ENCODE results near the gene TAAR6. TPM values are rescaled to one million over a fixed set of nuclear protein-coding genes. Genes with fewer than 3 reads are reported as not detected.

TAAR6 gene
- total RNA-seq, 1 experiment from 2014 or later: not detected

DNA sequence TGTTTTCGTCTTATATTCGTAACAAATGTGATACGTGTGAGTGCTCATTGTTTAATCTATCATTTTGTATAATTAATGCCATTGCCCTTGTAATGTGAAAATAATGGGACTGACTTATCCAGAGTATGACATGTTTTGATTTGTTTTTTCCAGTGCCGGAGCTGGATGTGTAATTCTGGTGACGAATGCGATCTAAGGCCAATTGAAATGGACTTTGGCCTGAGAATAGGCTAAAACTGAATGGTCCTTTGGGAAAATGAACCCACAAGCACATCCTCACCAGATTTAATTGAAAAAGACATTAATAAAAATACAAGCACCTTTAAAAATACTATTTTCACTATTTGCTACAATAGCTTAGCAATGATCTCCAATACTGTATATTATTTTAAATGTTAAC lies 26.1 kb downstream of the TAAR6 start:
- no peak overlapping the region for H3K4me3 Mint-ChIP-seq
- DNase-seq (ENCODE audit: low spot score) (no peak), ATAC-seq (no peak)
- H3K36me3 Mint-ChIP-seq: no peaks in the 10 kb centered on the region
- peaks cover 2% of the 10 kb centered on the region for H3K4me1 Mint-ChIP-seq
- H3K27ac Mint-ChIP-seq: no peak overlapping the region
- ChIA-PET POLR2A (no interaction called here), CTCF (no interaction called here)
- TF ChIP-seq EMX1 (CRISPR knock-in tag; IDR thresholded peaks at IDR 0.05): no peak
- TF ChIP-seq, protein P1, sequence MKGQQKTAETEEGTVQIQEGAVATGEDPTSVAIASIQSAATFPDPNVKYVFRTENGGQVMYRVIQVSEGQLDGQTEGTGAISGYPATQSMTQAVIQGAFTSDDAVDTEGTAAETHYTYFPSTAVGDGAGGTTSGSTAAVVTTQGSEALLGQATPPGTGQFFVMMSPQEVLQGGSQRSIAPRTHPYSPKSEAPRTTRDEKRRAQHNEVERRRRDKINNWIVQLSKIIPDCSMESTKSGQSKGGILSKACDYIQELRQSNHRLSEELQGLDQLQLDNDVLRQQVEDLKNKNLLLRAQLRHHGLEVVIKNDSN (CRISPR knock-in tag; IDR thresholded peaks at IDR 0.05): no peak
- no peak for TF ChIP-seq NFE2L1 (CRISPR knock-in tag; IDR thresholded peaks at IDR 0.05)
- TF ChIP-seq FOXK1 (CRISPR knock-in tag; IDR thresholded peaks at IDR 0.05): no peak
- TF ChIP-seq JUN (CRISPR knock-in tag; IDR thresholded peaks at IDR 0.05): no peak
- TF ChIP-seq ELF4 (CRISPR knock-in tag; IDR thresholded peaks at IDR 0.05; ENCODE audit: low read depth): no peak
- TF ChIP-seq SMAD3 (CRISPR knock-in tag; IDR thresholded peaks at IDR 0.05; ENCODE audit: borderline replicate concordance): no peak
- TF ChIP-seq, protein P2, sequence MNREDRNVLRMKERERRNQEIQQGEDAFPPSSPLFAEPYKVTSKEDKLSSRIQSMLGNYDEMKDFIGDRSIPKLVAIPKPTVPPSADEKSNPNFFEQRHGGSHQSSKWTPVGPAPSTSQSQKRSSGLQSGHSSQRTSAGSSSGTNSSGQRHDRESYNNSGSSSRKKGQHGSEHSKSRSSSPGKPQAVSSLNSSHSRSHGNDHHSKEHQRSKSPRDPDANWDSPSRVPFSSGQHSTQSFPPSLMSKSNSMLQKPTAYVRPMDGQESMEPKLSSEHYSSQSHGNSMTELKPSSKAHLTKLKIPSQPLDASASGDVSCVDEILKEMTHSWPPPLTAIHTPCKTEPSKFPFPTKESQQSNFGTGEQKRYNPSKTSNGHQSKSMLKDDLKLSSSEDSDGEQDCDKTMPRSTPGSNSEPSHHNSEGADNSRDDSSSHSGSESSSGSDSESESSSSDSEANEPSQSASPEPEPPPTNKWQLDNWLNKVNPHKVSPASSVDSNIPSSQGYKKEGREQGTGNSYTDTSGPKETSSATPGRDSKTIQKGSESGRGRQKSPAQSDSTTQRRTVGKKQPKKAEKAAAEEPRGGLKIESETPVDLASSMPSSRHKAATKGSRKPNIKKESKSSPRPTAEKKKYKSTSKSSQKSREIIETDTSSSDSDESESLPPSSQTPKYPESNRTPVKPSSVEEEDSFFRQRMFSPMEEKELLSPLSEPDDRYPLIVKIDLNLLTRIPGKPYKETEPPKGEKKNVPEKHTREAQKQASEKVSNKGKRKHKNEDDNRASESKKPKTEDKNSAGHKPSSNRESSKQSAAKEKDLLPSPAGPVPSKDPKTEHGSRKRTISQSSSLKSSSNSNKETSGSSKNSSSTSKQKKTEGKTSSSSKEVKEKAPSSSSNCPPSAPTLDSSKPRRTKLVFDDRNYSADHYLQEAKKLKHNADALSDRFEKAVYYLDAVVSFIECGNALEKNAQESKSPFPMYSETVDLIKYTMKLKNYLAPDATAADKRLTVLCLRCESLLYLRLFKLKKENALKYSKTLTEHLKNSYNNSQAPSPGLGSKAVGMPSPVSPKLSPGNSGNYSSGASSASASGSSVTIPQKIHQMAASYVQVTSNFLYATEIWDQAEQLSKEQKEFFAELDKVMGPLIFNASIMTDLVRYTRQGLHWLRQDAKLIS (CRISPR knock-in tag; IDR thresholded peaks at IDR 0.05; ENCODE audit: borderline replicate concordance): no peak
- TF ChIP-seq TEAD4 (CRISPR knock-in tag; IDR thresholded peaks at IDR 0.05): no peak
- no peak for TF ChIP-seq KAT7 (CRISPR knock-in tag; IDR thresholded peaks at IDR 0.05; ENCODE audit: borderline replicate concordance)
- no peak for TF ChIP-seq NR3C1 (CRISPR knock-in tag; conservative IDR thresholded peaks at IDR 0.05; ENCODE audit: low read depth)
- TF ChIP-seq ZNF317 (CRISPR knock-in tag; IDR thresholded peaks at IDR 0.05; ENCODE audit: borderline replicate concordance, low read depth): no peak
- no peak for TF ChIP-seq FOXP1 (CRISPR knock-in tag; IDR thresholded peaks at IDR 0.05; ENCODE audit: borderline replicate concordance)
- TF ChIP-seq, protein P3, sequence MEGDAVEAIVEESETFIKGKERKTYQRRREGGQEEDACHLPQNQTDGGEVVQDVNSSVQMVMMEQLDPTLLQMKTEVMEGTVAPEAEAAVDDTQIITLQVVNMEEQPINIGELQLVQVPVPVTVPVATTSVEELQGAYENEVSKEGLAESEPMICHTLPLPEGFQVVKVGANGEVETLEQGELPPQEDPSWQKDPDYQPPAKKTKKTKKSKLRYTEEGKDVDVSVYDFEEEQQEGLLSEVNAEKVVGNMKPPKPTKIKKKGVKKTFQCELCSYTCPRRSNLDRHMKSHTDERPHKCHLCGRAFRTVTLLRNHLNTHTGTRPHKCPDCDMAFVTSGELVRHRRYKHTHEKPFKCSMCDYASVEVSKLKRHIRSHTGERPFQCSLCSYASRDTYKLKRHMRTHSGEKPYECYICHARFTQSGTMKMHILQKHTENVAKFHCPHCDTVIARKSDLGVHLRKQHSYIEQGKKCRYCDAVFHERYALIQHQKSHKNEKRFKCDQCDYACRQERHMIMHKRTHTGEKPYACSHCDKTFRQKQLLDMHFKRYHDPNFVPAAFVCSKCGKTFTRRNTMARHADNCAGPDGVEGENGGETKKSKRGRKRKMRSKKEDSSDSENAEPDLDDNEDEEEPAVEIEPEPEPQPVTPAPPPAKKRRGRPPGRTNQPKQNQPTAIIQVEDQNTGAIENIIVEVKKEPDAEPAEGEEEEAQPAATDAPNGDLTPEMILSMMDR (IDR thresholded peaks at IDR 0.05): no peak
- TF ChIP-seq, protein P4, sequence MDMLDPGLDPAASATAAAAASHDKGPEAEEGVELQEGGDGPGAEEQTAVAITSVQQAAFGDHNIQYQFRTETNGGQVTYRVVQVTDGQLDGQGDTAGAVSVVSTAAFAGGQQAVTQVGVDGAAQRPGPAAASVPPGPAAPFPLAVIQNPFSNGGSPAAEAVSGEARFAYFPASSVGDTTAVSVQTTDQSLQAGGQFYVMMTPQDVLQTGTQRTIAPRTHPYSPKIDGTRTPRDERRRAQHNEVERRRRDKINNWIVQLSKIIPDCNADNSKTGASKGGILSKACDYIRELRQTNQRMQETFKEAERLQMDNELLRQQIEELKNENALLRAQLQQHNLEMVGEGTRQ (CRISPR knock-in tag; IDR thresholded peaks at IDR 0.05): no peak
- TF ChIP-seq, protein P5, sequence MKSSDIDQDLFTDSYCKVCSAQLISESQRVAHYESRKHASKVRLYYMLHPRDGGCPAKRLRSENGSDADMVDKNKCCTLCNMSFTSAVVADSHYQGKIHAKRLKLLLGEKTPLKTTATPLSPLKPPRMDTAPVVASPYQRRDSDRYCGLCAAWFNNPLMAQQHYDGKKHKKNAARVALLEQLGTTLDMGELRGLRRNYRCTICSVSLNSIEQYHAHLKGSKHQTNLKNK (CRISPR knock-in tag; IDR thresholded peaks at IDR 0.05): no peak
- TF ChIP-seq, protein P6, sequence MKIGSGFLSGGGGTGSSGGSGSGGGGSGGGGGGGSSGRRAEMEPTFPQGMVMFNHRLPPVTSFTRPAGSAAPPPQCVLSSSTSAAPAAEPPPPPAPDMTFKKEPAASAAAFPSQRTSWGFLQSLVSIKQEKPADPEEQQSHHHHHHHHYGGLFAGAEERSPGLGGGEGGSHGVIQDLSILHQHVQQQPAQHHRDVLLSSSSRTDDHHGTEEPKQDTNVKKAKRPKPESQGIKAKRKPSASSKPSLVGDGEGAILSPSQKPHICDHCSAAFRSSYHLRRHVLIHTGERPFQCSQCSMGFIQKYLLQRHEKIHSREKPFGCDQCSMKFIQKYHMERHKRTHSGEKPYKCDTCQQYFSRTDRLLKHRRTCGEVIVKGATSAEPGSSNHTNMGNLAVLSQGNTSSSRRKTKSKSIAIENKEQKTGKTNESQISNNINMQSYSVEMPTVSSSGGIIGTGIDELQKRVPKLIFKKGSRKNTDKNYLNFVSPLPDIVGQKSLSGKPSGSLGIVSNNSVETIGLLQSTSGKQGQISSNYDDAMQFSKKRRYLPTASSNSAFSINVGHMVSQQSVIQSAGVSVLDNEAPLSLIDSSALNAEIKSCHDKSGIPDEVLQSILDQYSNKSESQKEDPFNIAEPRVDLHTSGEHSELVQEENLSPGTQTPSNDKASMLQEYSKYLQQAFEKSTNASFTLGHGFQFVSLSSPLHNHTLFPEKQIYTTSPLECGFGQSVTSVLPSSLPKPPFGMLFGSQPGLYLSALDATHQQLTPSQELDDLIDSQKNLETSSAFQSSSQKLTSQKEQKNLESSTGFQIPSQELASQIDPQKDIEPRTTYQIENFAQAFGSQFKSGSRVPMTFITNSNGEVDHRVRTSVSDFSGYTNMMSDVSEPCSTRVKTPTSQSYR (CRISPR knock-in tag; IDR thresholded peaks at IDR 0.05): no peak
- TF ChIP-seq, protein P7, sequence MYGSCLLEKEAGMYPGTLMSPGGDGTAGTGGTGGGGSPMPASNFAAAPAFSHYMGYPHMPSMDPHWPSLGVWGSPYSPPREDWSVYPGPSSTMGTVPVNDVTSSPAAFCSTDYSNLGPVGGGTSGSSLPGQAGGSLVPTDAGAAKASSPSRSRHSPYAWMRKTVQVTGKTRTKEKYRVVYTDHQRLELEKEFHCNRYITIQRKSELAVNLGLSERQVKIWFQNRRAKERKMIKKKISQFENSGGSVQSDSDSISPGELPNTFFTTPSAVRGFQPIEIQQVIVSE (CRISPR knock-in tag; IDR thresholded peaks at IDR 0.05; ENCODE audit: borderline replicate concordance): no peak
- H3K9me3 Mint-ChIP-seq: no peaks in the 10 kb centered on the region
- peaks cover 5% of the 10 kb centered on the region for H3K27me3 Mint-ChIP-seq (ENCODE audit: low read depth)

Measured in WTC11 (cell line).